ENCODE data around the gene PKP1.

The PKP1 gene

DNA sequence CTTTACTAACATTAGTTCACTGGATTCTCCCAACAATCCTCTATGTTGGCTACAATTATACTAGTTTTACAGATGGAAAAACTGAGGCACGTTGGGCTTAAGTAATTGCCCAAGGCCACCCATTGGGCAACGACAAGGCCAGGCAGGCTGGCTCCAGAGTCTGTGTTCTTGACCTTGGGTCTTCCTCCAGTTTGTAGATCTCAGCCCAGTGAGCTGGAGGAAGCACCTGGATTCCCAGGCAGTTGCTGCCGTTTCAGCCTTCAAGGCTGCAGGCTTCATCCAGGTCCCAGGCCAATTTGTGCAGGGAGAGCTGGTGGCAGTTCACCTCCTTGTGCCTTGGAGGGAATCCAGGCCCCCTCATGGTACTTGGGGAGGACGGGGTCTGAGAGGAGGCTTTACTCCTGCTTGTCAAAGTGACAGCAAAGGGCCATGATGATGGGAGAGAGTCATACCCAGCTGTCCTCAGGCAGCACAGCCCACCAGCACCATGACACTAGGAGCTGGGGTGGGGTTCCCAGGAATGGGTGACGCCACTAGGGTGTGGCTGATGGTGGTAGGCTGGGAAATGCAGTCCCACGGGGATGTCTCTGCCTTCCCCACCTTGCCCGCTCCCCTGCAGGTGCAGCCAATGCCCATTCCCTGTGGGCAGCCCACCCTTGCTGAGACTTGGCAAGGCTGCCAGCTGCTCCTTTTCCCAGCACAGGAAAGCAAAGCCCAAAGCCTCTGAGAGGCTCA, 27.1 kb downstream of the PKP1 start:
- peaks cover 82% of the 10 kb centered on the region for H3K27me3 ChIP-seq (replicated peaks; ENCODE audit: insufficient read depth, low read length)
- no peak overlapping the region for H3K4me2 ChIP-seq (ENCODE audit: low read depth, low read length)
- TF ChIP-seq EZH2 (optimal IDR thresholded peaks at IDR 0.05; ENCODE audit: low read depth, low read length) (no peak), EZH2phosphoT487 (IDR thresholded peaks at IDR 0.05; ENCODE audit: low read length) (no peak)
- TF ChIP-seq, protein P1, sequence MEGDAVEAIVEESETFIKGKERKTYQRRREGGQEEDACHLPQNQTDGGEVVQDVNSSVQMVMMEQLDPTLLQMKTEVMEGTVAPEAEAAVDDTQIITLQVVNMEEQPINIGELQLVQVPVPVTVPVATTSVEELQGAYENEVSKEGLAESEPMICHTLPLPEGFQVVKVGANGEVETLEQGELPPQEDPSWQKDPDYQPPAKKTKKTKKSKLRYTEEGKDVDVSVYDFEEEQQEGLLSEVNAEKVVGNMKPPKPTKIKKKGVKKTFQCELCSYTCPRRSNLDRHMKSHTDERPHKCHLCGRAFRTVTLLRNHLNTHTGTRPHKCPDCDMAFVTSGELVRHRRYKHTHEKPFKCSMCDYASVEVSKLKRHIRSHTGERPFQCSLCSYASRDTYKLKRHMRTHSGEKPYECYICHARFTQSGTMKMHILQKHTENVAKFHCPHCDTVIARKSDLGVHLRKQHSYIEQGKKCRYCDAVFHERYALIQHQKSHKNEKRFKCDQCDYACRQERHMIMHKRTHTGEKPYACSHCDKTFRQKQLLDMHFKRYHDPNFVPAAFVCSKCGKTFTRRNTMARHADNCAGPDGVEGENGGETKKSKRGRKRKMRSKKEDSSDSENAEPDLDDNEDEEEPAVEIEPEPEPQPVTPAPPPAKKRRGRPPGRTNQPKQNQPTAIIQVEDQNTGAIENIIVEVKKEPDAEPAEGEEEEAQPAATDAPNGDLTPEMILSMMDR (IDR thresholded peaks at IDR 0.05; ENCODE audit: low read length): no peak
- no peak overlapping the region for H3K9ac ChIP-seq (ENCODE audit: low read length)
- H3K9me3 ChIP-seq (replicated peaks; ENCODE audit: insufficient read depth, low read length): no peaks in the 10 kb centered on the region
- no peak overlapping the region for H3K27ac ChIP-seq (ENCODE audit: low read length)
- H4K20me1 ChIP-seq (ENCODE audit: insufficient read depth, low read length): peaks cover 4% of the 10 kb centered on the region; the same call in 1 of the 2 replicates
- H3K4me3 ChIP-seq (ENCODE audit: low read length): no peak overlapping the region
- H2AFZ ChIP-seq (ENCODE audit: low read length): no peak overlapping the region
- H3K4me1 ChIP-seq (ENCODE audit: low read length): no peaks in the 10 kb centered on the region
- no peaks in the 10 kb centered on the region for H3K36me3 ChIP-seq (replicated peaks; ENCODE audit: insufficient read depth, low read length)
- no peak for DNase-seq
- H3K9me2 ChIP-seq (replicated peaks; ENCODE audit: insufficient read depth, low read length): no peaks in the 10 kb centered on the region
- no peaks in the 10 kb centered on the region for H3F3A ChIP-seq (ENCODE audit: insufficient read depth, low read length)
- H3K79me2 ChIP-seq (ENCODE audit: low read length): no peaks in the 10 kb centered on the region

DNA sequence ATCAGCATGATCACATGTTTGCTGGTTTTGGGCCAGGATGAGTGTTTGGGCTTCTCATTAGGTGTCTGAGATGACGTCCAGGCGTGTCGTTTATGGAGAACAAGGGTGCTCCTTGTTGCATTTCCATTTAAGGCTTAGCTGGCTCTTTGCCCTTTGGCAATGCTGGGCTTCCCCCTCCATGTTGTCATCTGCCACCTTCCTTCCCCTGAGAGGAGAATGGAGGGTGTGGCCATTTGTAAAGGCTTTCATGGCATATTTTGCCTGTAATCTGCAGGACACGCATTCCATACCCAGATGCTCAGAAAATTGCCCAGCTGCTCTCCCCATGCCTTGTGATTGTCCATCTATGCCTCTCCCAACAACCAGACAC, 27.7 kb downstream of the PKP1 start:
- no peak overlapping the region for H2AFZ ChIP-seq (ENCODE audit: low read length)
- no peaks in the 10 kb centered on the region for H3K9me2 ChIP-seq (replicated peaks; ENCODE audit: insufficient read depth, low read length)
- no peak for DNase-seq
- H3F3A ChIP-seq (ENCODE audit: insufficient read depth, low read length): no peaks in the 10 kb centered on the region
- no peak overlapping the region for H3K4me2 ChIP-seq (ENCODE audit: low read depth, low read length)
- H3K9me3 ChIP-seq (replicated peaks; ENCODE audit: insufficient read depth, low read length): no peaks in the 10 kb centered on the region
- H3K27me3 ChIP-seq (replicated peaks; ENCODE audit: insufficient read depth, low read length): peaks cover 81% of the 10 kb centered on the region
- no peak overlapping the region for H3K4me3 ChIP-seq (ENCODE audit: low read length)
- TF ChIP-seq EZH2phosphoT487 (IDR thresholded peaks at IDR 0.05; ENCODE audit: low read length): no peak
- no peak for TF ChIP-seq EZH2 (optimal IDR thresholded peaks at IDR 0.05; ENCODE audit: low read depth, low read length)
- TF ChIP-seq, protein P1 (IDR thresholded peaks at IDR 0.05; ENCODE audit: low read length): no peak
- H3K4me1 ChIP-seq (ENCODE audit: low read length): no peaks in the 10 kb centered on the region
- no peaks in the 10 kb centered on the region for H3K79me2 ChIP-seq (ENCODE audit: low read length)
- H3K36me3 ChIP-seq (replicated peaks; ENCODE audit: insufficient read depth, low read length): no peaks in the 10 kb centered on the region
- H4K20me1 ChIP-seq (ENCODE audit: insufficient read depth, low read length): peaks cover 4% of the 10 kb centered on the region; the same call in 1 of the 2 replicates
- no peak overlapping the region for H3K27ac ChIP-seq (ENCODE audit: low read length)
- H3K9ac ChIP-seq (ENCODE audit: low read length): no peak overlapping the region

DNA sequence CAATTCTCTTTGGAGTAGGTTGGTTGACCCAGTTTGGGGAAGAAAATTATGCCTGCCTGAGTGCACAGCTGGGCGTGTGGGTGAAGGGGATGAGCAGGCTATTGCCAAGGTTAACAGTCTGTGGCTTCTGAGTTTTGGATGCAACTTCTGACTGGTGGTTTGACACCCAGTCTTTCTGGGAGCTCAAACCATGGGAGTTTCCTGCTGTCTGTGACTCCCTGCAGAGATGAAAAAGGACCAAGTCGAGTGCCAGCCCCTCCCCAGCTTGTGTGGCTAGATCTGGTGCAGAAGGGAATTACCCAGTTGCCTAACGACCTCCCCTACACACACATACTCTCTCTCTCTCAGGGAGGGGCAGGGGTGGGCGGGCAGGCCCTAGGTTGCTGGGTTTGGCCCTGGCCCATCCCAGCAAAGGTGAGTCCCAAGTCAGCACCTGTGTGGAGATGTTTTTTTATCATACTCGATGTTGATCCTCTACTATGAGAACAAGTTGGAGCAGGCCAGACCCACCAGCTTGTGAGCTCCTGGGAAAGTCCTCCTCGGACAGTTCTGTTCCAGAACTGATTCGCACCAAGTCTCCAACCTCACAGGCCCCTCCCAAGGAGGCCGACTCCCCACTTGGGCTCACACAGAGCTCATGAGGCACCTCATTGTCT, 28.2 kb downstream of the PKP1 start:
- no peaks in the 10 kb centered on the region for H3K9me3 ChIP-seq (replicated peaks; ENCODE audit: insufficient read depth, low read length)
- no peaks in the 10 kb centered on the region for H3K4me1 ChIP-seq (ENCODE audit: low read length)
- TF ChIP-seq, protein P1 (IDR thresholded peaks at IDR 0.05; ENCODE audit: low read length): no peak
- TF ChIP-seq EZH2phosphoT487 (IDR thresholded peaks at IDR 0.05; ENCODE audit: low read length) (no peak), EZH2 (optimal IDR thresholded peaks at IDR 0.05; ENCODE audit: low read depth, low read length) (no peak)
- H3K4me3 ChIP-seq (ENCODE audit: low read length): no peak overlapping the region
- no peak overlapping the region for H3K27ac ChIP-seq (ENCODE audit: low read length)
- H3K4me2 ChIP-seq (ENCODE audit: low read depth, low read length): no peak overlapping the region
- DNase-seq: no peak
- H3K36me3 ChIP-seq (replicated peaks; ENCODE audit: insufficient read depth, low read length): no peaks in the 10 kb centered on the region
- no peaks in the 10 kb centered on the region for H3K79me2 ChIP-seq (ENCODE audit: low read length)
- H3K27me3 ChIP-seq (replicated peaks; ENCODE audit: insufficient read depth, low read length): peaks cover 80% of the 10 kb centered on the region
- H3K9ac ChIP-seq (ENCODE audit: low read length): no peak overlapping the region
- H2AFZ ChIP-seq (ENCODE audit: low read length): no peak overlapping the region
- no peaks in the 10 kb centered on the region for H3K9me2 ChIP-seq (replicated peaks; ENCODE audit: insufficient read depth, low read length)
- H3F3A ChIP-seq (ENCODE audit: insufficient read depth, low read length): no peaks in the 10 kb centered on the region
- peaks cover 4% of the 10 kb centered on the region; the same call in 1 of the 2 replicates for H4K20me1 ChIP-seq (ENCODE audit: insufficient read depth, low read length)

Data from MM.1S (cell line).